Endothelial cell of umbilical vein (primary cell): Measurements from ENCODE around the gene VAV3. TPM values are rescaled to one million over a fixed set of nuclear protein-coding genes. Genes with fewer than 3 reads are reported as not detected.

Experiments used
- BruUV-seq: library from RNA; stranded (reverse); fragments of 400-500 nt; replicated peaks from 2 replicates; lab custom pipeline; 2021; lab: Mats Ljungman, UMichigan
- CTCF ChIA-PET: fragments of 300-600, 350-600 bp; sonication (Branson Sonifier 250); formaldehyde crosslinking; loops from one replicate; lab custom pipeline; 2021; ENCODE audit warnings: antibody characterized with exemption, inconsistent platforms; lab: Charles Lee
- POLR2A ChIA-PET: fragments of 300-600, 350-600 bp; sonication (Branson Sonifier 250); formaldehyde crosslinking; loops from one replicate; lab custom pipeline; 2021; ENCODE audit warnings: antibody characterized with exemption, inconsistent platforms; lab: Charles Lee
- DNase-seq: peaks from one replicate; pipeline ENCODE4 v3.0.0-alpha.2; 2011; ENCODE audit warnings: low read depth, low spot score
- FAIRE-seq: peaks from 2 replicates; lab custom pipeline; 2011; peaks lifted over from hg19 to GRCh38; lab: Jason Lieb, UNC
- H2AFZ ChIP-seq: 2 replicates; pipeline ENCODE4 v1.6.0; 2012; ENCODE audit warnings: low read depth, low read length, control low read depth, inconsistent platforms
- H3K27ac ChIP-seq: 2 replicates; pipeline ENCODE4 v1.5.1; 2011; ENCODE audit warnings: low read depth, mild to moderate bottlenecking, control low read depth, low read length, moderate library complexity; ENCODE audit not compliant: insufficient read depth
- H3K27me3 ChIP-seq, 2 experiments: 2 replicates each; pipeline versions ENCODE4 v1.6.0 to v1.6.1; 2011; ENCODE audit warnings: low read length in 2 of 2, mixed read lengths in 1 of 2; ENCODE audit not compliant: control insufficient read depth in 2 of 2, insufficient read depth in 2 of 2
- H3K36me3 ChIP-seq, 2 experiments: 2 replicates in 1 of 2; 3 replicates in 1 of 2; pipeline ENCODE4 v1.5.1; 2011; ENCODE audit warnings: low read length in 2 of 2, mild to moderate bottlenecking in 1 of 2, moderate library complexity in 1 of 2; ENCODE audit not compliant: control insufficient read depth in 2 of 2, insufficient read depth in 2 of 2; ENCODE audit errors: extremely low read depth in 1 of 2
- H3K4me1 ChIP-seq: 3 replicates; pipeline ENCODE4 v1.5.1; 2011; ENCODE audit warnings: mild to moderate bottlenecking, low read length; ENCODE audit not compliant: control insufficient read depth, insufficient read depth; ENCODE audit errors: extremely low read depth
- H3K4me2 ChIP-seq: 2 replicates; pipeline ENCODE4 v1.6.1; 2011; ENCODE audit warnings: low read length, control low read depth, mixed read lengths; ENCODE audit not compliant: insufficient read depth
- H3K4me3 ChIP-seq, 3 experiments: fragments of 200-600 bp in 1 of 3; sonication (generic), shearing (Covaris generic) in 1 of 3; replicated peaks in 1 of 3; 2 replicates each; pipeline ENCODE4 v1.5.1; 2011 to 2016; ENCODE audit warnings: control low read depth in 3 of 3, low read length in 3 of 3, mild to moderate bottlenecking in 2 of 3, inconsistent platforms in 1 of 3, low read depth in 1 of 3, moderate library complexity in 1 of 3; ENCODE audit not compliant: insufficient read depth in 1 of 3
- H3K79me2 ChIP-seq: 2 replicates; pipeline ENCODE4 v1.6.0; 2012; ENCODE audit warnings: low read length, inconsistent platforms; ENCODE audit not compliant: control insufficient read depth, insufficient read depth
- H3K9ac ChIP-seq: replicated peaks from 2 replicates; pipeline ENCODE3; 2011; ENCODE audit warnings: low read length, control low read depth; ENCODE audit not compliant: insufficient read depth; ENCODE audit errors: extremely low read depth
- H3K9me1 ChIP-seq: replicated peaks from 3 replicates; pipeline ENCODE4 v1.6.0; 2011; ENCODE audit warnings: mild to moderate bottlenecking, low read length; ENCODE audit not compliant: control insufficient read depth, insufficient read depth; ENCODE audit errors: extremely low read depth
- H3K9me3 ChIP-seq: replicated peaks from 2 replicates; pipeline ENCODE4 v1.5.1; 2012; ENCODE audit warnings: low read length, inconsistent platforms; ENCODE audit not compliant: control insufficient read depth, insufficient read depth
- H4K20me1 ChIP-seq: replicated peaks from 2 replicates; pipeline ENCODE3; 2011; ENCODE audit warnings: mild to moderate bottlenecking, low read length; ENCODE audit not compliant: control insufficient read depth, insufficient read depth; ENCODE audit errors: extremely low read depth
- CTCF ChIP-seq, 2 donors: IDR thresholded peaks; 1 replicate in 1 of 2; 2 replicates in 1 of 2; pipeline ENCODE4 v1.5.1; 2011; ENCODE audit warnings: low read length in 2 of 2, mild to moderate bottlenecking in 2 of 2, moderate library complexity in 2 of 2, control low read depth in 1 of 2, inconsistent platforms in 1 of 2, low read depth in 1 of 2; ENCODE audit not compliant: insufficient read depth in 1 of 2; ENCODE audit errors: extremely low read depth in 1 of 2
- EZH2 ChIP-seq: IDR thresholded peaks from 2 replicates; pipeline ENCODE4 v1.6.1; 2012; ENCODE audit warnings: borderline replicate concordance, low read depth, mild to moderate bottlenecking, moderate library complexity, low read length, inconsistent platforms; ENCODE audit not compliant: severe bottlenecking
- FOS ChIP-seq: IDR thresholded peaks from 2 replicates; pipeline ENCODE4 v1.6.1; 2011; ENCODE audit warnings: mild to moderate bottlenecking, low read length, moderate library complexity, borderline replicate concordance; ENCODE audit not compliant: insufficient read depth
- GATA2 ChIP-seq: IDR thresholded peaks from 2 replicates; pipeline ENCODE4 v1.7.0; 2011; ENCODE audit warnings: low read depth, mild to moderate bottlenecking, moderate library complexity, mixed read lengths, low read length; ENCODE audit not compliant: insufficient read length, insufficient read depth
- JUN ChIP-seq: IDR thresholded peaks from 2 replicates; pipeline ENCODE4 v1.6.1; 2011; ENCODE audit warnings: borderline replicate concordance, low read depth; ENCODE audit not compliant: insufficient read length, insufficient read depth
- MAX ChIP-seq: IDR thresholded peaks from 2 replicates; pipeline ENCODE4 v1.6.1; 2011; ENCODE audit not compliant: insufficient read depth, insufficient read length
- MYC ChIP-seq: IDR thresholded peaks from one replicate; pipeline ENCODE4 v1.6.1; 2011; ENCODE audit warnings: mild to moderate bottlenecking, low read depth, low read length
- POLR2A ChIP-seq: IDR thresholded peaks from 2 replicates; pipeline ENCODE4 v1.6.1; 2012; ENCODE audit warnings: low read depth, mild to moderate bottlenecking, control low read depth, low read length
- POLR2AphosphoS5 ChIP-seq: IDR thresholded peaks from 2 replicates; pipeline ENCODE4 v1.6.1; 2012; ENCODE audit warnings: low read depth, mild to moderate bottlenecking, control low read depth, low read length, moderate library complexity; ENCODE audit not compliant: insufficient read depth
- dilution Hi-C: fragments of 300-500 bp; cut with MboI; formaldehyde crosslinking; loops from one replicate; pipeline ENCODE4 v1.15.0; 2019; ENCODE audit warnings: low sequenced_read_pairs; ENCODE audit not compliant: extremely low pct_ligation_motif_present
- intact Hi-C: fragments of 100-400 bp; cut with micrococcal nuclease; formaldehyde crosslinking; loops from one replicate; pipeline ENCODE4 v1.10.0; 2022
- polyA plus RNA-seq, 4 experiments: library from polyadenylated mRNA; depleted of rRNA in 3 of 4; stranded (reverse) in 3 of 4; unstranded in 1 of 4; fragments of >200 nt; gene quantifications; 2 replicates each; pipeline versions ENCODE4 v1.2.1 to v1.2.3, GENCODE V29; 2011 to 2012; ENCODE audit warnings: missing spikeins in 1 of 4
- total RNA-seq: library from RNA; stranded (reverse); gene quantifications from 2 replicates; pipeline ENCODE4 v1.2.3, GENCODE V29; 2021

VAV3 gene
- total and polyA plus RNA-seq, 2 donors (not counting 3 experiments of a cell fraction or from before 2014, with no cell fraction given) = 0.18 to 1.5 TPM

- TF ChIP-seq POLR2AphosphoS5 (no peak), POLR2A (no peak), FOS (no peak), GATA2 (no peak), MYC (no peak), MAX (no peak), JUN (no peak), EZH2 (no peak), CTCF (IDR thresholded peaks at IDR 0.05; ENCODE audit: extremely low read depth in 1 of 2, insufficient read depth in 1 of 2, low read depth in 1 of 2, low read length in 2 of 2) (no peak)
- ChIA-PET POLR2A (no interaction called here), CTCF (no interaction called here)
- Histone ChIP-seq H3K79me2 (no peaks in the 10 kb centered on the region), H3K27me3 (no peaks in the 10 kb centered on the region), H3K27ac (no peak overlapping the region), H2AFZ (no peak overlapping the region), H4K20me1 (no peaks in the 10 kb centered on the region), H3K9me3 (no peaks in the 10 kb centered on the region), H3K36me3 (no peaks in the 10 kb centered on the region), H3K4me1 (no peaks in the 10 kb centered on the region), H3K4me2 (no peak overlapping the region), H3K9ac (no peak overlapping the region), H3K9me1 (no peaks in the 10 kb centered on the region), H3K4me3 (no peak overlapping the region)
- no peak for DNase-seq
- no peak for FAIRE-seq
- intact Hi-C loops = no loop called here
- dilution Hi-C loops = no loop called here
- BruUV-seq = no TSS peak
Measured at GRCh38 chr1:107640207-107640606, 324.8 kb downstream of the VAV3 start.
